HepG2 (cell line): ENCODE data around the gene PIM1. TPM values are rescaled to one million over a fixed set of nuclear protein-coding genes. Genes with fewer than 3 reads are reported as not detected.

Experiments used
- AFF4 ChIP-seq: sonication (generic); formaldehyde crosslinking; IDR thresholded peaks from 2 replicates; pipeline ENCODE4 v1.4.0; 2020; ENCODE audit warnings: missing genetic modification reagents
- ARNTL ChIP-seq: sonication (generic); formaldehyde crosslinking; IDR thresholded peaks from 2 replicates; pipeline ENCODE4 v1.4.0; 2020; ENCODE audit warnings: mild to moderate bottlenecking, missing genetic modification reagents
- CBX2 ChIP-seq, 2 experiments: fragments of 200-600 bp in 1 of 2; sonication (generic); formaldehyde crosslinking in 1 of 2; IDR thresholded peaks; 2 replicates each; pipeline versions ENCODE4 v1.7.0 to v1.8.1; 2018 to 2022; ENCODE audit warnings: low read depth in 2 of 2, low read length in 1 of 2, mild to moderate bottlenecking in 1 of 2, missing genetic modification reagents in 1 of 2
- CREBL2 ChIP-seq: sonication (generic); formaldehyde crosslinking; IDR thresholded peaks from 2 replicates; pipeline ENCODE4 v1.8.1; 2023; ENCODE audit warnings: missing genetic modification reagents, mild to moderate bottlenecking, borderline replicate concordance
- EHMT2 ChIP-seq: fragments of 200-600 bp; sonication (generic); IDR thresholded peaks from 2 replicates; pipeline ENCODE4 v1.7.0; 2017; ENCODE audit warnings: antibody characterized with exemption, low read depth, low read length, borderline replicate concordance
- ETV6 ChIP-seq: sonication (generic); formaldehyde crosslinking; conservative IDR thresholded peaks from 2 replicates; pipeline ENCODE4 v1.4.0; 2020; ENCODE audit warnings: missing genetic modification reagents
- KLF16 ChIP-seq, 2 experiments: sonication (generic) in 1 of 2; formaldehyde crosslinking in 1 of 2; IDR thresholded peaks; 2 replicates each; pipeline versions ENCODE4 v1.6.1 to v1.8.0; 2016 to 2023; ENCODE audit warnings: missing genetic modification reagents in 2 of 2, missing compliant biosample characterization in 1 of 2
- NFE2 ChIP-seq: sonication (generic); formaldehyde crosslinking; IDR thresholded peaks from 2 replicates; pipeline ENCODE4 v1.4.0; 2020; ENCODE audit warnings: missing genetic modification reagents
- NFIB ChIP-seq: sonication (generic); formaldehyde crosslinking; IDR thresholded peaks from 2 replicates; pipeline ENCODE4 v1.9.0; 2021; ENCODE audit warnings: missing genetic modification reagents, mild to moderate bottlenecking, borderline replicate concordance
- NFRKB ChIP-seq: fragments of 450-650 bp; IDR thresholded peaks from 2 replicates; pipeline ENCODE4 v1.6.1; 2017
- PAX8 ChIP-seq: sonication (generic); formaldehyde crosslinking; IDR thresholded peaks from 2 replicates; pipeline ENCODE4 v1.8.0; 2022; ENCODE audit warnings: mild to moderate bottlenecking, missing genetic modification reagents, borderline replicate concordance
- SRSF9 ChIP-seq: fragments of 200-400 bp; formaldehyde crosslinking; IDR thresholded peaks from 2 replicates; pipeline ENCODE4 v1.6.1; 2018; ENCODE audit warnings: borderline replicate concordance, mild to moderate bottlenecking, low read depth, low read length; ENCODE audit not compliant: insufficient read depth, poor library complexity, severe bottlenecking
- USF2 ChIP-seq, 2 experiments: sonication (generic) in 1 of 2; formaldehyde crosslinking in 1 of 2; IDR thresholded peaks; 2 replicates each; pipeline versions ENCODE4 v1.5.1 to v1.6.1; 2011 to 2020; ENCODE audit warnings: borderline replicate concordance in 1 of 2, low read depth in 1 of 2, low read length in 1 of 2, mild to moderate bottlenecking in 1 of 2, missing genetic modification reagents in 1 of 2, moderate library complexity in 1 of 2
- ZNF17 ChIP-seq: sonication (generic); formaldehyde crosslinking; IDR thresholded peaks from 2 replicates; pipeline ENCODE4 v1.5.0; 2020; ENCODE audit warnings: mild to moderate bottlenecking, missing genetic modification reagents
- ZNF20 ChIP-seq: sonication (generic); formaldehyde crosslinking; IDR thresholded peaks from 2 replicates; pipeline ENCODE4 v1.4.0; 2020; ENCODE audit warnings: mild to moderate bottlenecking, moderate library complexity, missing genetic modification reagents
- ZNF33B ChIP-seq: sonication (generic); formaldehyde crosslinking; IDR thresholded peaks from 2 replicates; pipeline ENCODE4 v1.5.1; 2020; ENCODE audit warnings: mild to moderate bottlenecking, missing genetic modification reagents
- ZNF468 ChIP-seq: sonication (generic); formaldehyde crosslinking; IDR thresholded peaks from 2 replicates; pipeline ENCODE4 v1.8.0; 2022; ENCODE audit warnings: mild to moderate bottlenecking, moderate library complexity, missing genetic modification reagents
- ZNF550 ChIP-seq: sonication (generic); formaldehyde crosslinking; IDR thresholded peaks from 2 replicates; pipeline ENCODE4 v1.4.0; 2020; ENCODE audit warnings: mild to moderate bottlenecking, missing genetic modification reagents, borderline replicate concordance
- ZNF552 ChIP-seq: sonication (generic); formaldehyde crosslinking; IDR thresholded peaks from 2 replicates; pipeline ENCODE4 v1.9.0; 2022; ENCODE audit warnings: missing genetic modification reagents, mild to moderate bottlenecking, borderline replicate concordance
- ZNF557 ChIP-seq: sonication (generic); formaldehyde crosslinking; IDR thresholded peaks from 2 replicates; pipeline ENCODE4 v1.4.0; 2020; ENCODE audit warnings: missing genetic modification reagents
- ZNF652 ChIP-seq: IDR thresholded peaks from 2 replicates; pipeline ENCODE4 v1.6.1; 2016; ENCODE audit warnings: low read depth, borderline replicate concordance
- ZNF777 ChIP-seq: sonication (generic); formaldehyde crosslinking; IDR thresholded peaks from 2 replicates; pipeline ENCODE4 v1.4.0; 2020; ENCODE audit warnings: missing genetic modification reagents
- polyA plus RNA-seq, 8 experiments: library from polyadenylated mRNA; depleted of rRNA in 3 of 8; stranded (reverse) in 7 of 8; unstranded in 1 of 8; fragments of >200 nt; fragmentation: Illumina TruSeq in 4 of 8; extraction: Trizol in 4 of 8; gene quantifications; 2 replicates each; pipeline versions ENCODE4 v1.2.1 to v1.2.3, GENCODE V29; 2011 to 2016; ENCODE audit warnings: low read depth in 4 of 8, missing spikeins in 1 of 8, mixed read lengths in 1 of 8; ENCODE audit not compliant: insufficient read depth in 1 of 8
- total RNA-seq, 5 experiments: library from RNA; depleted of rRNA; stranded (reverse); fragments of >200 nt; fragmentation: Illumina TruSeq; extraction: Trizol; gene quantifications; 2 replicates each; pipeline ENCODE4 v1.2.3, GENCODE V29; 2016; ENCODE audit warnings: low read depth in 1 of 5

PIM1 gene
- total and polyA plus RNA-seq, 2 of the 13 experiments (the other 11 are each of a cell fraction or from before 2014, with no cell fraction given): 29.4 to 117 TPM

- TF ChIP-seq USF2 (IDR thresholded peaks at IDR 0.05; ENCODE audit: low read depth, low read length) (no peak), USF2 (CRISPR knock-in tag; IDR thresholded peaks at IDR 0.05; ENCODE audit: borderline replicate concordance) (no peak), CREBL2 (peak; percentile 47; the same call in 1 of the 2 replicates), ZNF17 (CRISPR knock-in tag) (no peak), SRSF9 (no peak), KLF16 (CRISPR knock-in tag; IDR thresholded peaks at IDR 0.05) (no peak; a peak in 1 of 4 replicates), ZNF652 (CRISPR knock-in tag) (no peak), AFF4 (CRISPR knock-in tag) (peak; percentile 96; the same call in 1 of the 2 replicates), ARNTL (CRISPR knock-in tag) (0 out of 2 replicates have a peak, but pooled peaks have one; percentile 7), NFIB (no peak), EHMT2 (no peak), ZNF550 (CRISPR knock-in tag) (peak; percentile 35; the same call in 1 of the 2 replicates), PAX8 (CRISPR knock-in tag) (no peak), ZNF557 (CRISPR knock-in tag) (0 out of 2 replicates have a peak, but pooled peaks have one; percentile 28), ZNF777 (no peak), ZNF468 (CRISPR knock-in tag) (peak; percentile 70; the same call in 1 of the 2 replicates), NFRKB (no peak), ZNF20 (CRISPR knock-in tag) (peak; percentile 74; the same call in 1 of the 2 replicates), CBX2 (IDR thresholded peaks at IDR 0.05; ENCODE audit: low read depth, low read length) (no peak), CBX2 (CRISPR knock-in tag; IDR thresholded peaks at IDR 0.05; ENCODE audit: low read depth) (peak; percentile 82; the same call in 1 of the 2 replicates), NFE2 (CRISPR knock-in tag) (no peak), ETV6 (no peak), ZNF33B (0 out of 2 replicates have a peak, but pooled peaks have one; percentile 17), ZNF552 (no peak)
Measured at GRCh38 chr6:37170273-37171200, 585 bp downstream of the PIM1 start (continued).
